OCI-LY7 (cell line): ENCODE measurements around the gene NCAPD3. TPM values are rescaled to one million over a fixed set of nuclear protein-coding genes. Genes with fewer than 3 reads are reported as not detected.

Experiments used
- BruUV-seq: library from RNA; stranded (reverse); fragments of 400-500 nt; replicated peaks from 2 replicates; lab custom pipeline; 2021; lab: Mats Ljungman, UMichigan
- CTCF ChIA-PET: fragments of 300-600 bp; sonication (Branson Sonifier 250); formaldehyde crosslinking; loops from one replicate; lab custom pipeline; 2022; ENCODE audit warnings: antibody characterized with exemption; ENCODE audit not compliant: unreplicated experiment; lab: Charles Lee
- POLR2A ChIA-PET: fragments of 300-600 bp; sonication (Branson Sonifier 250); formaldehyde crosslinking; loops from one replicate; lab custom pipeline; 2022; ENCODE audit warnings: antibody characterized with exemption; lab: Charles Lee
- DNase-seq: peaks from one replicate; pipeline ENCODE4 v3.0.0-alpha.2; 2015; ENCODE audit warnings: low spot score
- H2AFZ ChIP-seq: fragments of 200-600 bp; sonication (generic), shearing (Covaris generic); 2 replicates; pipeline ENCODE4 v1.6.1; 2014; ENCODE audit warnings: mild to moderate bottlenecking, antibody characterized with exemption, low read length, moderate library complexity
- H3K27ac ChIP-seq: fragments of 200-600 bp; sonication (generic); 2 replicates; pipeline ENCODE4 v1.5.1; 2014; ENCODE audit warnings: mixed run types, low read depth, mild to moderate bottlenecking, moderate library complexity, low read length, inconsistent platforms; ENCODE audit not compliant: poor library complexity, severe bottlenecking
- H3K36me3 ChIP-seq: fragments of 200-600 bp; sonication (generic); 2 replicates; pipeline ENCODE4 v1.6.1; 2014; ENCODE audit warnings: mild to moderate bottlenecking, antibody characterized with exemption, low read length, moderate library complexity, mixed read lengths; ENCODE audit not compliant: insufficient read depth
- H3K4me1 ChIP-seq: fragments of 200-600 bp; sonication (generic); 2 replicates; pipeline ENCODE4 v1.5.1; 2014; ENCODE audit warnings: mild to moderate bottlenecking, low read length; ENCODE audit not compliant: insufficient read depth, poor library complexity, severe bottlenecking
- H3K4me2 ChIP-seq: fragments of 200-600 bp; sonication (generic); 2 replicates; pipeline ENCODE4 v1.6.1; 2014; ENCODE audit warnings: mild to moderate bottlenecking, low read length
- H3K4me3 ChIP-seq: fragments of 200-600 bp; sonication (generic); 2 replicates; pipeline ENCODE4 v1.5.1; 2014; ENCODE audit warnings: mild to moderate bottlenecking, low read depth, low read length; ENCODE audit not compliant: poor library complexity, severe bottlenecking
- H3K79me2 ChIP-seq: fragments of 200-600 bp; sonication (generic); 2 replicates; pipeline ENCODE4 v1.6.1; 2016; ENCODE audit warnings: low read depth, mild to moderate bottlenecking, low read length, moderate library complexity, mixed read lengths; ENCODE audit not compliant: insufficient read depth
- H3K9me2 ChIP-seq: fragments of 200-600 bp; sonication (generic); 2 replicates; pipeline ENCODE4 v1.6.1; 2016; ENCODE audit warnings: mild to moderate bottlenecking, low read length, mixed read lengths; ENCODE audit not compliant: insufficient read depth
- H3K9me3 ChIP-seq: fragments of 200-600 bp; sonication (generic); 2 replicates; pipeline ENCODE4 v1.6.1; 2014; ENCODE audit warnings: mild to moderate bottlenecking, mixed run types, low read length, mixed read lengths
- H4K20me1 ChIP-seq: fragments of 200-600 bp; sonication (generic); 2 replicates; pipeline ENCODE4 v1.6.1; 2014; ENCODE audit warnings: mild to moderate bottlenecking, antibody characterized with exemption, low read length, moderate library complexity, mixed read lengths; ENCODE audit not compliant: insufficient read depth
- CTCF ChIP-seq: fragments of 200-600 bp; sonication (generic); conservative IDR thresholded peaks from 2 replicates; pipeline ENCODE4 v1.5.1; 2014; ENCODE audit warnings: mild to moderate bottlenecking, antibody characterized with exemption, low read length, moderate library complexity, mixed read lengths
- EZH2phosphoT487 ChIP-seq: fragments of 200-600 bp; sonication (generic); IDR thresholded peaks from 2 replicates; pipeline ENCODE4 v1.6.1; 2018; ENCODE audit warnings: low read depth, borderline replicate concordance, mild to moderate bottlenecking, mixed run types, antibody characterized with exemption, low read length, moderate library complexity, mixed read lengths
- intact Hi-C: fragments of 100-400 bp; cut with micrococcal nuclease; formaldehyde crosslinking; loops from one replicate; pipeline ENCODE4 v1.10.0; 2022; ENCODE audit not compliant: unreplicated experiment
- total RNA-seq, 2 experiments: library from RNA; depleted of rRNA in 1 of 2; stranded (reverse); fragments of >200 nt in 1 of 2; shearing (Covaris generic) in 1 of 2; gene quantifications; 2 replicates each; pipeline ENCODE4 v1.2.3, GENCODE V29; 2014 to 2022

Gene NCAPD3
- total RNA-seq, 2 experiments from 2014 or later: 89.1 to 112 TPM

GRCh38 chr11:134134167-134134566 is 89.6 kb downstream of the NCAPD3 start:
- Histone ChIP-seq H3K9me2 (no peaks in the 10 kb centered on the region), H4K20me1 (no peaks in the 10 kb centered on the region), H3K27ac (no peak overlapping the region), H3K4me2 (no peak overlapping the region), H3K4me3 (no peak overlapping the region), H3K4me1 (no peaks in the 10 kb centered on the region), H3K36me3 (no peaks in the 10 kb centered on the region), H3K9me3 (peaks cover 10% of the 10 kb centered on the region; the same call in 1 of the 2 replicates), H3K79me2 (no peaks in the 10 kb centered on the region), H2AFZ (no peak overlapping the region)
- ChIA-PET CTCF (interaction anchor here (0.6 kb wide), 1 partner anchor 950 kb away, joined by 3 read pairs; no protein-coding TSS in a partner anchor), POLR2A (interaction anchor here (0.7 kb wide), 3 partner anchors 20 to 773 kb away, joined by 3 to 7 read pairs (median 6); no protein-coding TSS in a partner anchor)
- TF ChIP-seq CTCF (no peak), EZH2phosphoT487 (no peak)
- no TSS peak for BruUV-seq
- intact Hi-C loops: no loop called here
- no peak for DNase-seq

GRCh38 chr11:134132808-134133207 is 91.0 kb downstream of the NCAPD3 start:
- Histone ChIP-seq H3K4me3 (no peak overlapping the region), H3K9me3 (peaks cover 10% of the 10 kb centered on the region; the same call in 1 of the 2 replicates), H3K4me2 (no peak overlapping the region), H3K79me2 (no peaks in the 10 kb centered on the region), H3K9me2 (no peaks in the 10 kb centered on the region), H3K4me1 (no peaks in the 10 kb centered on the region), H3K27ac (no peak overlapping the region), H3K36me3 (no peaks in the 10 kb centered on the region), H2AFZ (no peak overlapping the region), H4K20me1 (no peaks in the 10 kb centered on the region)
- no peak for TF ChIP-seq EZH2phosphoT487
- no TSS peak for BruUV-seq
- intact Hi-C loops: no loop called here
- ChIA-PET POLR2A (no interaction called here), CTCF (no interaction called here)
- DNase-seq: no peak

GRCh38 chr11:134131628-134132244 is 92.0 kb downstream of the NCAPD3 start:
- Histone ChIP-seq H3K79me2 (no peaks in the 10 kb centered on the region), H3K27ac (no peak overlapping the region), H3K36me3 (no peaks in the 10 kb centered on the region), H4K20me1 (no peaks in the 10 kb centered on the region), H3K9me3 (peaks cover 10% of the 10 kb centered on the region; the same call in 1 of the 2 replicates), H3K4me2 (no peak overlapping the region), H3K4me1 (no peaks in the 10 kb centered on the region), H2AFZ (no peak overlapping the region), H3K9me2 (no peaks in the 10 kb centered on the region), H3K4me3 (no peak overlapping the region)
- no TSS peak for BruUV-seq
- CTCF ChIA-PET: no interaction called here
- POLR2A ChIA-PET: no interaction called here
- intact Hi-C loops: no loop called here
- no peak for DNase-seq
- TF ChIP-seq EZH2phosphoT487 (no peak), CTCF (no peak)
